ENCODE measurements around the gene SORCS1.

The SORCS1 gene

DNA sequence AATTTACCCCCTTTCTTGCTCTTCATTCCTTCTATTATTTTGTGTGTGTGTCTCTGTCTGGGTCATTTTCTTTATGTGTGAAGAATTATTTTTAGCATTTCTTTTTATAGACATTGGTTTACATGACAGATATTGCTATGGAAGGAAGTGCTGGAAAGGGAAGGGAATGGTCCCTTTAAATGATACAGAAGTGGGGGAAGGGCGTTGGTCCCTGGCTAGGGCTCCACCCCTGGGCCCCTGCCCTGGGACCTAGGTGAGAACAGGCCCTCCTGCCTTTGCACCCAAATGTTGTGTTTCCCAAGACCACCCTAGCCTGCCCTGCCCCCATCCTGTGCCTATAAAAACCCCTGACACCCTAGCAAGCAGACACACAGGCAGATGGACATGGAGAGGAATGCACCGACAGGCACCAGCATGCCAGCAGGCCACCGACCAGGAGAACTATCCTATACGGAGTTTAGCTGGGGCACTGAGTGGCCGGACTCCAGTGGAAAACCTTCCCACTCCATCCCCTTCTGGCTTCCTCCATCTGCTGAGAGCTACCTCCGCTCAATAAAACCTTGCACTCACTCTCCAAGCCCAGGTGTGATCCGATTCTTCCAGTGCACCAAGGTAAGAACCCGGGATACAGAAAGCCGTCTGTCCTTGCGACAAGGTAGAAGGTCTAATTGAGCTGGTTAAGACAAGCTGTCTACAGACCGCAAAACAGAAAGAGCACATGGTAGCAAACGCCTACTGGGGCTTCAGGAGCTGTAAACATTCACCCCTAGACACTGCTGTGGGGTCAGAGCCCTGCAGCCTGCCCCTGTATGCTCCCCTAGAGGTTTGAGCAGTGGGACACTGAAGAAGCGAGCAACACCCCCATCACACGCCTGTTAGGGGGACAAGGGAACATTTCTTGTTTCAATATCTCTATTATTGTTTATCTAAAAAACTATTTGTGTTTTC lies 515.7 kb downstream of the SORCS1 start:
- peaks cover 2% of the 10 kb centered on the region for H3K9me3 Mint-ChIP-seq
- H3K4me1 Mint-ChIP-seq = no peaks in the 10 kb centered on the region
- H3K27ac Mint-ChIP-seq (ENCODE audit: low read depth) = no peak overlapping the region
- H3K4me3 Mint-ChIP-seq = no peak overlapping the region
- DNase-seq (ENCODE audit: low spot score in 2 of 2) = no peak
- no peaks in the 10 kb centered on the region for H3K36me3 Mint-ChIP-seq (ENCODE audit: insufficient read depth)
- no peak for ATAC-seq (replicated peaks; ENCODE audit: extremely low read depth, poor library complexity, severe bottlenecking)
- no peaks in the 10 kb centered on the region for H3K27me3 Mint-ChIP-seq

DNA sequence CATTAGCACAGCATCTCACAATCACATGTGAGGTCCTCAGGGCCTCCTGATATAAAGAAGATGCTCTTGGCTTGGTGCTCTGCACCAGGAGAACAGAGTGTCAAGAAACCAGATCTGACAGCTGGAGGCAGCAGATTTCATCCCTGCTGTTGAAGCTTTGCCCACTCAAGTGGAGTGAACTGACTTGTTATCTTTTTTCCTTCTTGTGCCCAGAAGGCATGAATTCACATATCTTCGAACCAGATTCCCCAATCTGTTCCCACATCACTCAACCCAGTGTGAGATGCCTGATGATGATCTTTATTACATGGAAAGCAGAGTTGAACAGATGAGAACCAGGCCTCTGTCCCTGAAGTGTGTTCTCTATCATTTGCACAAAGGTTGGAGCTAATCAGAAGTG lies 521.0 kb downstream of the SORCS1 start:
- no peak overlapping the region for H3K27ac Mint-ChIP-seq (ENCODE audit: low read depth)
- no peak overlapping the region for H3K4me3 Mint-ChIP-seq
- H3K4me1 Mint-ChIP-seq = no peaks in the 10 kb centered on the region
- no peak for ATAC-seq (replicated peaks; ENCODE audit: extremely low read depth, poor library complexity, severe bottlenecking)
- no peak for DNase-seq (ENCODE audit: low spot score in 2 of 2)
- no peaks in the 10 kb centered on the region for H3K36me3 Mint-ChIP-seq (ENCODE audit: insufficient read depth)
- H3K9me3 Mint-ChIP-seq = peaks cover 5% of the 10 kb centered on the region
- no peaks in the 10 kb centered on the region for H3K27me3 Mint-ChIP-seq

- Mint-ChIP-seq H3K4me3 (no peak overlapping the region), H3K27ac (ENCODE audit: low read depth) (no peak overlapping the region)
Observed at GRCh38 chr10:106637873-106638272, 526.6 kb downstream of the SORCS1 start.

DNA sequence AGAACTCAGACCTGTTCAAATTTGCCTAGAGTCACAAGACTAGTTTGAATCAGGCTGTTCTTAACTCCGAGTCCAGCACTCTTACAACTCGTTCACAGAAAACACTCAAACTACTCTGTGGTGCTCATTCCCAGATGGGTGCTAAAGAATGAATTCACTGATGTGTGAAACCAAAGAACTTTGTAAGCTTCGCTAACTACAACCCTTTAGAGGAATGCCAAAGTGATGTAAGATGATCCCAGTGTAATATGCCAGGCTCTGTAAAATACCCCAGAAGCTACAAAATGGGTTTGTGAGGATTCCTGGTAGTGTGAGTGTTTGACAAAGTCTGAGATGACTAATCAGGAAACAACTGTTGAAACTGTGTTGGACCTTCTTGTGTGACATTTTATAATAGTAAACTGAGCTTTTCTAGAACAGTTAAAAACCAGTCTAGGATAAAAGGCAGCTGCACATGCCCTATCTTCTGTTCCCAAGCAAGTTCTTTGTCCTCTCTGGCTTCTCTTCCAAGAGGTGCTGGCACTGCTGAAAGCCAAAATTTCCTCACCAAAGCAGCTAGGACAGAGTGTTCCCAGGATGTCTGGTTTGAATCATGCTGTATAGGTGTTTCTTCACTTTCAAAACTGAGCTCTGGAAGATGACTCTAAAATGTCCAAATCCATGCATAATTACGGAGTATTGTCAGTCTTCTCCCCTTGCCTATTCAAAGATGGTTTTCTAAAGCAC lies 527.6 kb downstream of the SORCS1 start:
- Mint-ChIP-seq H3K4me3 (no peak overlapping the region), H3K9me3 (peaks cover 6% of the 10 kb centered on the region), H3K36me3 (ENCODE audit: insufficient read depth) (no peaks in the 10 kb centered on the region), H3K27me3 (no peaks in the 10 kb centered on the region), H3K4me1 (no peaks in the 10 kb centered on the region), H3K27ac (ENCODE audit: low read depth) (no peak overlapping the region)
- no peak for DNase-seq (ENCODE audit: low spot score in 2 of 2)
- ATAC-seq (replicated peaks; ENCODE audit: extremely low read depth, poor library complexity, severe bottlenecking) = no peak

More at GRCh38 chr10:106637873-106638272, 526.6 kb downstream of the SORCS1 start:
- Mint-ChIP-seq H3K9me3 (peaks cover 5% of the 10 kb centered on the region), H3K36me3 (ENCODE audit: insufficient read depth) (no peaks in the 10 kb centered on the region), H3K4me1 (no peaks in the 10 kb centered on the region), H3K27me3 (no peaks in the 10 kb centered on the region)
- DNase-seq (ENCODE audit: low spot score in 2 of 2) = no peak
- no peak for ATAC-seq (replicated peaks; ENCODE audit: extremely low read depth, poor library complexity, severe bottlenecking)

DNA sequence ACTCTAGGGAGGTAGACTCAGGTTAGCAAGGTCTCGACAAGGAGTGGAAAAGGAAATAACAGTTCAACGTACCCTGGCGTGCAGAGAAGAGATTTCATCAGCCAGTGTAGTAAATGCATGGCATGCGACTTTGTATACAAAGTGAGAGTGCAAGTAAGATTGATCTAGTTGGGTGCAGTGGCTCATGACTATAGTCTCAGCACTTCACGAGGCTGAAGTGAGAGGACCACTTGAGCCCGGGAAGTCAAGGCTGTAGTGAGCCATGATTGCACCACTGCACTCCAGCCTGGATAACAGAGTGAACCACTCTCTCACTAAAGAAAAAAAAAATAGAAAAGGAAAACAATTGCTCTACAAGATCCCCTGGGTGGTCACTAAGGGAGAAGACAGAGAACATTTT lies 528.6 kb downstream of the SORCS1 start:
- Mint-ChIP-seq H3K4me1 (no peaks in the 10 kb centered on the region), H3K9me3 (peaks cover 10% of the 10 kb centered on the region), H3K27ac (ENCODE audit: low read depth) (no peak overlapping the region), H3K36me3 (ENCODE audit: insufficient read depth) (no peaks in the 10 kb centered on the region), H3K4me3 (no peak overlapping the region), H3K27me3 (no peaks in the 10 kb centered on the region)
- ATAC-seq (replicated peaks; ENCODE audit: extremely low read depth, poor library complexity, severe bottlenecking) (no peak), DNase-seq (ENCODE audit: low spot score in 2 of 2) (no peak)

GRCh38 chr10:106631016-106631702 lies 533.3 kb downstream of the SORCS1 start:
- no peaks in the 10 kb centered on the region for H3K27me3 Mint-ChIP-seq
- DNase-seq (ENCODE audit: low spot score in 2 of 2) (no peak), ATAC-seq (replicated peaks; ENCODE audit: extremely low read depth, poor library complexity, severe bottlenecking) (no peak)
- no peaks in the 10 kb centered on the region for H3K4me1 Mint-ChIP-seq
- no peaks in the 10 kb centered on the region for H3K36me3 Mint-ChIP-seq (ENCODE audit: insufficient read depth)
- no peak overlapping the region for H3K4me3 Mint-ChIP-seq
- peaks cover 6% of the 10 kb centered on the region for H3K9me3 Mint-ChIP-seq
- H3K27ac Mint-ChIP-seq (ENCODE audit: low read depth) = no peak overlapping the region

DNA sequence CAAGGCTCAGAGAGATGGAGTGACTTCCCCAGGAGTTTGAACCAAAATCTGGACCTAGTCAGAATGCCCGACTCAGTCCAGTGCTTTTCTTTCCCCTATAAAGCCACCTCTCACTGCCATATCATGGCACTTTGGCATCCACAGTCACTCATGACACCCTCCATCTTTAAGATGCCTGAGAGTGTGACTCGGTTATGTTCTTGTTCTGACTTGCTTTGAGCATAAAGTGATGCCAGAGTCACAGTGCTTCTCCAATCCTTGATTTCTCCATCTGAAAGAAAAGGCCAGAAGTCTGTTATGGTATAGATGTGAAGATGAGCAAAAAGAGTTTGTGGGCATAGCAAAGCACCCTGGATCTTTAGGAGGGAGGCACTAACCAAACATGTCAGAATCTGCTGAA lies 538.1 kb downstream of the SORCS1 start:
- no peak for ATAC-seq (replicated peaks; ENCODE audit: extremely low read depth, poor library complexity, severe bottlenecking)
- DNase-seq (ENCODE audit: low spot score in 2 of 2) = no peak
- H3K27me3 Mint-ChIP-seq = no peaks in the 10 kb centered on the region
- no peak overlapping the region for H3K4me3 Mint-ChIP-seq
- no peak overlapping the region for H3K27ac Mint-ChIP-seq (ENCODE audit: low read depth)
- H3K4me1 Mint-ChIP-seq = no peaks in the 10 kb centered on the region
- H3K9me3 Mint-ChIP-seq = peaks cover 5% of the 10 kb centered on the region
- no peaks in the 10 kb centered on the region for H3K36me3 Mint-ChIP-seq (ENCODE audit: insufficient read depth)

DNA sequence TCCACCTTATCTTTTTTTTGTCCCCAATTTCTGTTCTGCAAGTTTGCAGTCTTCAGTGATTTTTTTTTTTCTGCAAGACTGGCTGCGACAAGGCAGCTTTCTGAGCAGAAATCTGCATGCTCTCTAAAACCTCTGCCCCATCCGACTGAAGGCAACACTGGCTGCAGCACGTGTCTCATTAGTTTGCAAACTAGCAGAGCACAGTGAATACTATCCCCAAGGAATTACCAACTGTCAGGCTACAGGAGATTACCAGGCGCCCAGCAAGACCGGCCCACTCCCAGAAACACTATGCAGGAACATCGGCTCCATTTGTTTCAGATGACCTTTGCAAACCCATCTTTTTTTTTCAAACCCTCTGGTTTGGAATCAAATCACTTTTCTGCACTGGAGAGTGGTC lies 538.8 kb downstream of the SORCS1 start:
- H3K27ac Mint-ChIP-seq (ENCODE audit: low read depth) = no peak overlapping the region
- peaks cover 5% of the 10 kb centered on the region for H3K9me3 Mint-ChIP-seq
- H3K27me3 Mint-ChIP-seq = no peaks in the 10 kb centered on the region
- ATAC-seq (replicated peaks; ENCODE audit: extremely low read depth, poor library complexity, severe bottlenecking) (no peak), DNase-seq (ENCODE audit: low spot score in 2 of 2) (no peak)
- no peaks in the 10 kb centered on the region for H3K4me1 Mint-ChIP-seq
- H3K36me3 Mint-ChIP-seq (ENCODE audit: insufficient read depth) = no peaks in the 10 kb centered on the region
- no peak overlapping the region for H3K4me3 Mint-ChIP-seq

- Mint-ChIP-seq H3K4me1 (no peaks in the 10 kb centered on the region), H3K36me3 (ENCODE audit: insufficient read depth) (no peaks in the 10 kb centered on the region), H3K9me3 (peaks cover 17% of the 10 kb centered on the region), H3K27ac (ENCODE audit: low read depth) (no peak overlapping the region), H3K4me3 (no peak overlapping the region), H3K27me3 (no peaks in the 10 kb centered on the region)
- no peak for DNase-seq (ENCODE audit: low spot score in 2 of 2)
- no peak for ATAC-seq (replicated peaks; ENCODE audit: extremely low read depth, poor library complexity, severe bottlenecking)
Observed at GRCh38 chr10:106619346-106619745, 545.2 kb downstream of the SORCS1 start.

GRCh38 chr10:106618646-106619045 lies 545.9 kb downstream of the SORCS1 start:
- no peak for DNase-seq (ENCODE audit: low spot score in 2 of 2)
- Mint-ChIP-seq H3K36me3 (ENCODE audit: insufficient read depth) (no peaks in the 10 kb centered on the region), H3K27me3 (no peaks in the 10 kb centered on the region), H3K4me1 (no peaks in the 10 kb centered on the region), H3K27ac (ENCODE audit: low read depth) (no peak overlapping the region), H3K4me3 (no peak overlapping the region), H3K9me3 (peaks cover 16% of the 10 kb centered on the region)
- ATAC-seq (replicated peaks; ENCODE audit: extremely low read depth, poor library complexity, severe bottlenecking) = no peak

DNA sequence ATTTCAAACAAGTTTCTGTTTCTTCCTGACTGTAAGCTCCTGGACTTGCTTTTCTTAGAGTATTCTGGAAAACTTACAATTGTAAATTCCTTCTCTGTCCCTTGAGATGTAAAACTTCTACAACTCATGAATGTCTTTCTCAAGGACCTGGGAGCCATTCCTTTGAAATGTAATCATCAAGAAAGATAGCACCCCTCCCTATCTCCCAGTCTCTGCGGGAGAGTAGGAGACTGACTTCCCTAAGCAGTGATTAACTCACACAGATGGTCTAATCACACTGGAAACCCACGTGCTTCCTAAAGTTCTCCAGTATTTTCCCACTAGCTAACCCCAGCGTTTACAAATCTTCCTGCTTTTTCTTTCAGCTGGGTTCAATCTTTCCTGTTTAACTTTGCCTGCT lies 549.4 kb downstream of the SORCS1 start:
- Mint-ChIP-seq H3K27me3 (no peaks in the 10 kb centered on the region), H3K4me3 (no peak overlapping the region), H3K36me3 (ENCODE audit: insufficient read depth) (no peaks in the 10 kb centered on the region), H3K27ac (ENCODE audit: low read depth) (no peak overlapping the region), H3K9me3 (peaks cover 17% of the 10 kb centered on the region), H3K4me1 (no peaks in the 10 kb centered on the region)
- ATAC-seq (replicated peaks; ENCODE audit: extremely low read depth, poor library complexity, severe bottlenecking) (no peak), DNase-seq (ENCODE audit: low spot score in 2 of 2) (no peak)

GRCh38 chr10:106614293-106614692 lies 550.2 kb downstream of the SORCS1 start:
- ATAC-seq (replicated peaks; ENCODE audit: extremely low read depth, poor library complexity, severe bottlenecking) (no peak), DNase-seq (ENCODE audit: low spot score in 2 of 2) (no peak)
- H3K9me3 Mint-ChIP-seq = peaks cover 17% of the 10 kb centered on the region
- H3K36me3 Mint-ChIP-seq (ENCODE audit: insufficient read depth) = no peaks in the 10 kb centered on the region
- H3K27ac Mint-ChIP-seq (ENCODE audit: low read depth) = no peak overlapping the region
- H3K27me3 Mint-ChIP-seq = no peaks in the 10 kb centered on the region
- H3K4me1 Mint-ChIP-seq = no peaks in the 10 kb centered on the region
- H3K4me3 Mint-ChIP-seq = no peak overlapping the region
